COLO668 (cell line): Measurements from ENCODE around the gene CYP2F1.

Experiments
- DNase-seq: peaks from one replicate; lab custom pipeline; 2025; ENCODE audit not compliant: unreplicated experiment; lab: John Stamatoyannopoulos, UW

The CYP2F1 gene

GRCh38 chr19:41175801-41176777 is 61.9 kb downstream of the CYP2F1 start:
- no peak for DNase-seq
